ENCODE results near the gene MRPL24. TPM values are rescaled to one million over a fixed set of nuclear protein-coding genes. Genes with fewer than 3 reads are reported as not detected.

MRPL24 gene
- total RNA-seq, 1 donor from 2014 or later = 41.8 TPM

GRCh38 chr1:156703336-156703735 lies 37.6 kb downstream of the MRPL24 start:
- no peak overlapping the region for H3K27ac ChIP-seq
- intact Hi-C loops (cut with DNase I) = no loop called here
- H3K4me3 ChIP-seq = no peak overlapping the region
- ATAC-seq (no peak), DNase-seq (no peak)
- no peaks in the 10 kb centered on the region for H3K36me3 ChIP-seq
- peaks cover 24% of the 10 kb centered on the region for H3K4me1 ChIP-seq
- no peaks in the 10 kb centered on the region for H3K9me3 ChIP-seq
- no peak for TF ChIP-seq CTCF (IDR thresholded peaks at IDR 0.05)
- peaks cover 48% of the 10 kb centered on the region for H3K27me3 ChIP-seq

- ATAC-seq = no peak
- H3K36me3 ChIP-seq = no peaks in the 10 kb centered on the region
- H3K27me3 ChIP-seq = peaks cover 48% of the 10 kb centered on the region
- no peak for TF ChIP-seq CTCF (IDR thresholded peaks at IDR 0.05)
- no peaks in the 10 kb centered on the region for H3K9me3 ChIP-seq
- no peak for DNase-seq
- intact Hi-C loops (cut with DNase I) = no loop called here
- H3K4me1 ChIP-seq = peaks cover 14% of the 10 kb centered on the region
- H3K27ac ChIP-seq = no peak overlapping the region
- H3K4me3 ChIP-seq = no peak overlapping the region
These were observed 40.0 kb downstream of the MRPL24 start for GRCh38 chr1:156700736-156701531.

GRCh38 chr1:156698995-156699394 lies 41.9 kb downstream of the MRPL24 start:
- no peaks in the 10 kb centered on the region for H3K9me3 ChIP-seq
- no peak for TF ChIP-seq CTCF (IDR thresholded peaks at IDR 0.05)
- H3K4me1 ChIP-seq = no peaks in the 10 kb centered on the region
- H3K4me3 ChIP-seq = no peak overlapping the region
- H3K27me3 ChIP-seq = peaks cover 28% of the 10 kb centered on the region
- no peak overlapping the region for H3K27ac ChIP-seq
- no peak for DNase-seq
- intact Hi-C loops (cut with DNase I) = no loop called here
- no peaks in the 10 kb centered on the region for H3K36me3 ChIP-seq
- peak; percentile 60 for ATAC-seq

GRCh38 chr1:156697481-156697880 lies 43.4 kb downstream of the MRPL24 start:
- intact Hi-C loops (cut with DNase I) = no loop called here
- Histone ChIP-seq H3K9me3 (no peaks in the 10 kb centered on the region), H3K27ac (no peak overlapping the region), H3K4me3 (no peak overlapping the region), H3K4me1 (peaks cover 2% of the 10 kb centered on the region), H3K27me3 (peaks cover 22% of the 10 kb centered on the region), H3K36me3 (no peaks in the 10 kb centered on the region)
- no peak for TF ChIP-seq CTCF (IDR thresholded peaks at IDR 0.05)
- ATAC-seq = no peak
- no peak for DNase-seq

GRCh38 chr1:156696755-156697154 lies 44.1 kb downstream of the MRPL24 start:
- DNase-seq (no peak), ATAC-seq (no peak)
- Histone ChIP-seq H3K27ac (no peak overlapping the region), H3K36me3 (no peaks in the 10 kb centered on the region), H3K4me3 (no peak overlapping the region), H3K9me3 (no peaks in the 10 kb centered on the region), H3K27me3 (peaks cover 21% of the 10 kb centered on the region), H3K4me1 (peaks cover 10% of the 10 kb centered on the region)
- intact Hi-C loops (cut with DNase I) = no loop called here
- TF ChIP-seq CTCF (IDR thresholded peaks at IDR 0.05) = no peak

GRCh38 chr1:156694690-156694962 lies 46.3 kb downstream of the MRPL24 start:
- H3K36me3 ChIP-seq = no peaks in the 10 kb centered on the region
- no peak for TF ChIP-seq CTCF (IDR thresholded peaks at IDR 0.05)
- no peak for DNase-seq
- H3K4me1 ChIP-seq = peaks cover 10% of the 10 kb centered on the region
- no peak for ATAC-seq
- peaks cover 29% of the 10 kb centered on the region for H3K27me3 ChIP-seq
- intact Hi-C loops (cut with DNase I) = loop anchor here (5.0 kb wide), 1 partner anchor 33 kb away; the partner anchor contains the start of genes ISG20L2 and METTL25B
- H3K27ac ChIP-seq = no peak overlapping the region
- H3K9me3 ChIP-seq = no peaks in the 10 kb centered on the region
- H3K4me3 ChIP-seq = no peak overlapping the region
